Stimulated activated CD4-positive, alpha-beta T cell treated with anti-CD3 and anti-CD28 coated beads, Interleukin-1b, Interleukin-23, amount 100 ng/mL, for 48 hours (primary cell): ENCODE measurements around the gene FLG.
"Not testable (repeated sequence)": the region's sequence is repeated elsewhere in the genome, so short reads cannot be mapped to it uniquely, and the experiment has no call there.

Experiments used
- DNase-seq: peaks from one replicate; pipeline ENCODE4 v3.0.0-alpha.2; 2020

FLG gene

GRCh38 chr1:152325111-152325510, at the start of gene FLG:
FLG (minus strand) TSS chr1:152325239; CDS start chr1:152315456, 9,783 bp downstream.
- no peak for DNase-seq

GRCh38 chr1:152374451-152374850, 49.4 kb upstream of the FLG start:
- no peak for DNase-seq

GRCh38 chr1:152372672-152373071, 47.6 kb upstream of the FLG start:
- no peak for DNase-seq

GRCh38 chr1:152367436-152367835, 42.4 kb upstream of the FLG start:
- no peak for DNase-seq

GRCh38 chr1:152359906-152360305, 34.9 kb upstream of the FLG start, which contains the start of gene FLG2:
FLG2 (minus strand) TSS chr1:152360006; CDS start chr1:152358884, 1,122 bp downstream.
- DNase-seq = no peak

- DNase-seq = no peak
These were observed 31.7 kb upstream of the FLG start for GRCh38 chr1:152356736-152357135.

GRCh38 chr1:152349611-152350010, 24.6 kb upstream of the FLG start:
- no peak for DNase-seq

GRCh38 chr1:152348447-152348846, 23.4 kb upstream of the FLG start:
- DNase-seq = no peak

GRCh38 chr1:152347116-152347728, 22.2 kb upstream of the FLG start:
- peak; percentile 28 for DNase-seq

- no peak for DNase-seq
These were observed 19.4 kb upstream of the FLG start for GRCh38 chr1:152344438-152344837.

- DNase-seq = no peak
These were observed 18.0 kb upstream of the FLG start for GRCh38 chr1:152343006-152343405.

- DNase-seq = no peak
These were observed 10.4 kb upstream of the FLG start for GRCh38 chr1:152335399-152335798.

GRCh38 chr1:152328801-152329391, 3.9 kb upstream of the FLG start:
- DNase-seq = no peak

GRCh38 chr1:152313970-152314369, 11.1 kb downstream of the FLG start:
- DNase-seq = no peak

- no peak for DNase-seq
These were observed 11.7 kb downstream of the FLG start for GRCh38 chr1:152313319-152313801.

- DNase-seq = not testable (repeated sequence)
These were observed 12.9 kb downstream of the FLG start for GRCh38 chr1:152312169-152312568.

- no peak for DNase-seq
These were observed 15.1 kb downstream of the FLG start for GRCh38 chr1:152309955-152310354.

GRCh38 chr1:152309320-152309901, 15.6 kb downstream of the FLG start:
- DNase-seq = not testable (repeated sequence)

- not testable (repeated sequence) for DNase-seq
These were observed 16.3 kb downstream of the FLG start for GRCh38 chr1:152308758-152309157.

- DNase-seq = not testable (repeated sequence)
These were observed 17.1 kb downstream of the FLG start for GRCh38 chr1:152307970-152308369.

- DNase-seq = not testable (repeated sequence)
These were observed 18.9 kb downstream of the FLG start for GRCh38 chr1:152306123-152306522.

- DNase-seq = not testable (repeated sequence)
These were observed 20.3 kb downstream of the FLG start for GRCh38 chr1:152304773-152305172.

- not testable (repeated sequence) for DNase-seq
These were observed 21.7 kb downstream of the FLG start for GRCh38 chr1:152303139-152303872.
